Measurements from ENCODE around the gene FNDC3B.
A peak's percentile ranks its signal among the peaks of the same experiment; 100 is the strongest.
"Not testable (repeated sequence)": the region's sequence is repeated elsewhere in the genome, so short reads cannot be mapped to it uniquely, and the experiment has no call there.

The FNDC3B gene

DNA sequence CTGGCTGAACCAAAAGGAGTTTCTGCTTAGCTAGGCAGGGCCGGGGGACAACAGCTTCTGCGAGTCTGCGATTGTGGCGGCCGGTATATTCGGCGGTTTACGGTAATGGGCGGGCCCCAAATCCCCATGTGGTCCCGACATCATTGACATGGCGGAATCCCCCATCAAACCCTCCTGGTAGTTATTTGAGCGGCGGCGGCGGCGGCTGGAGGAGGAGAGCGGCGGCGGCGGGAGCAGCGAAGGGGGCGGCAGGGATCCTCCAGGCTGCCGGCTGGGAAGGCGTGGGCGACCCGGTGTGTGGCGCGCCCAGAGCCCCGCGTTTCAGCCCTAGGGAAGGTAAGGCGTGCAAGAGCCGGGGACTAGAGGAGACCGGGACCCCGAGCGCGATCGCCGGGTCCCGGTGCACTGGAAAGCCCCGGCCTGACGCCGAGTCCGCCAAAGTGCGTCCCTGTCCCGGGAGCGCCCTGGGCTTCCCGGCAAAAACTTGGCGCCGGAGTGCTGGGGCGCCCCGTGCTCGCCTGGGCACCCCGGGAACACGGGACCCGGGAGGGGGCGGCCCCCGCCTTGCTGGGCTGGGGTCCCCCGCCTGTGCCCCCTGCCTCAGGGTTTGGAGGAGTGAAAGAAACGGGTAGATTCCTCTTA lies at the start of gene FNDC3B:
TSS of gene FNDC3B (plus strand) at position 143 of the 642 bp plus-strand sequence. CDS start 72,902 bp downstream, outside the sequence.
- DNase-seq: peak; percentile 96

- not testable (repeated sequence) for DNase-seq
These were observed 49.1 kb upstream of the FNDC3B start for GRCh38 chr3:171990239-171990638.

DNA sequence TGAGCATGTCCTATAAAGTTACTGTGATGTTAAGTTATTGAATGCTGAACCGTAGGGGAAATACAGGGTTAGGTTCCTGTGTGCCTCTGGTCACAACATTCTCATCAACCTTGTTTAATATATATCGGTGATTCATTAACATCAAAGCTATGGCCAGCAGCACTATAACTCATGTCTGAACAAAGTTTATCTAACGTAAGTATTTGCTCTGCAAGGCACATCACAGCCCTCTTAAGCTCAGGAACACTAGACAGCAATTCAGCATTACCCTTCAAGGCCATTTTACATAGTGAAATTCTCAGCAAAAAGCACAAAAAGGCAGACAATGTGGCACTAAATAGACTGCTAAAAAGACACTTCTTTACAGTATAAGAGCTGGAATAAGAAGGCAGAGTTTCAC lies 48.2 kb upstream of the FNDC3B start:
- no peak for DNase-seq

DNA sequence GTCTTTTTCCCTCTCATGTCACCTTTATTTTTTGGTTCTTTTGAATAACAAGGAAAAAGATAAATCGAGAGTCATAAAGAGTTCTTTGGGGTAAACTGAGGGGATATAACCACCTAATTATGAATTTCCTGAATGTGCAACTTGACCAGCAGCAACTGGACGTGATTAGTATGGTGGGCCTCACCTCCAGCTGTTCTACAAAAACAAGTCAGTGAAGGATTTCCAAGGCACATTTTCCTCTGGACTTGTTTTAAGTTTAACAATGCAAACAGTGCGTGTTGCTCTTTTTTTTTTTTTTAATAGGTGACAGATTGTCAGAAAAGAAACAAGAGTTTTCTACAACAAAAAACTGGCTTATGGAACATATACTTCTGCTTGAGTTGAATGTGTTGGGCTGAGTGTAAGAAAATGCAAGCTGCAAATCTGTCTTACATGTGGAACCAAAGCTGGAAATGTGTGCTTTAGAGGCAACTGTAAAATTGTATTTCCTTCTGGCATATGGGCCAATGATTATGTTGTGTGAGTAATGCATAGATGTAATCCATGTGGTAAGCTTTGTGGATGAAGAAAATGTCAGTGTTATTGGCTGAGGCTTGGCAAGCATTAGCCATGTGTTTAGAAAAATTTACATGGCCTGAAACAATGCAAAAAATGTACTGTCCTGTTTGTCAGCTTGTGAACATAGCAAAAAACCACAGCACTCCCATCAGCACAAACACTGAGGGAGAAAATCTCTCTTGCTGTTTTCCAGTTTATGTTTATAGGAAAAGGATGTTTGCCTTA lies 44.5 kb upstream of the FNDC3B start:
- no peak for DNase-seq

- DNase-seq: no peak
These were observed 43.9 kb upstream of the FNDC3B start for GRCh38 chr3:171995486-171995885.

- no peak for DNase-seq
These were observed 43.1 kb upstream of the FNDC3B start for GRCh38 chr3:171996178-171996817.

DNA sequence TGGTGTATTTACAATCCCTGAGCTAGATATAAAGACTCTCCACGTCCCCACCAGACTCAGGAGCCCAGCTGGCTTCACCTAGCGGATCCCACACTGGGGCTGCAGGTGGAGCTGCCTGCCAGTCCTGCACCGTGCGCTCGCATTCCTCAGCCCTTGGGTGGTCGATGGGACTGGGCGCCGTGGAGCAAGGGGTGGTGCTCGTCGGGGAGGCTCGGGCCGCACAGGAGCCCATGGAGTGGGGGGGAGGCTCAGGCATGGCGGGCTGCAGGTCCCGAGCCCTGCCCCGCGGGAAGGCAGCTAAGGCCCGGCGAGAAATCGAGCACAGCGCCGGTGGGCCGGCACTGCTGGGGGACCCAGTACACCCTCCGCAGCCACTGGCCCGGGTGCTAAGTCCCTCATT lies 40.6 kb upstream of the FNDC3B start:
- DNase-seq: not testable (repeated sequence)

GRCh38 chr3:172001616-172002015 lies 37.8 kb upstream of the FNDC3B start:
- DNase-seq: not testable (repeated sequence)

- DNase-seq: no peak
These were observed 36.8 kb upstream of the FNDC3B start for GRCh38 chr3:172002512-172003078.

GRCh38 chr3:172003146-172003545 lies 36.2 kb upstream of the FNDC3B start:
- DNase-seq: no peak

DNA sequence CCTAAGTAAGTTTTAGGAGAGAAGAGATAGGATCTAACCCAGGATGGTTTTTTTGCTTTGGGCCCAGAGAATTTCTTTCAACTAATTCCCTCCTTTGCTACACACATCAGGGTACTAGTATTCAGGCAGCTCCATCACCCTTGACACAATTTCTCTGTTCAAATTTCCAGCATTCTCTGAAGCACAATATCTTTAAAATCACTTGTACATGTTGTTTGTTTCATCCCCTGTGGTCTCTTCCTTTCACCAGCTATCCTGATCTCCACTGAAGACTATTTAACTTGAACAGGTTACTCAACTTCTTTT lies 32.4 kb upstream of the FNDC3B start:
- DNase-seq: no peak

DNA sequence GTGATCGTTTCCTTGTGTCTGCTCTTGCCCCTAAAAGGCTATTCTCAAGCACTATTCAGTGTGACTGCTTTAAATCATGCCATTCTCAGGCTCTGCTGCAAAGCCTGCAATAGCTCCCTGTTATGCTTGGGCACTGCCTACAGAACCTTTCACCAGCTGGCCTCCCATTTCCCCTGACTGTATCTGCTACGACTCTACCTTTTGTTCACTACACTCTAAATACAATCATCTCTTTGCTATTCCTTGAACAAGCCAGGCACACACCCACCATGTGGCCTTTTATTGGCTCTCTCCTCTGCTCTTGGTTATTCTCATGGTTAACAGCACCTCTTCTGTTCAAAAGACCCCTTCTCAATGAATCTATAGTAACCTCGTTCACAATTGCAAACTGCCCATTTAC lies 29.6 kb upstream of the FNDC3B start:
- no peak for DNase-seq

DNA sequence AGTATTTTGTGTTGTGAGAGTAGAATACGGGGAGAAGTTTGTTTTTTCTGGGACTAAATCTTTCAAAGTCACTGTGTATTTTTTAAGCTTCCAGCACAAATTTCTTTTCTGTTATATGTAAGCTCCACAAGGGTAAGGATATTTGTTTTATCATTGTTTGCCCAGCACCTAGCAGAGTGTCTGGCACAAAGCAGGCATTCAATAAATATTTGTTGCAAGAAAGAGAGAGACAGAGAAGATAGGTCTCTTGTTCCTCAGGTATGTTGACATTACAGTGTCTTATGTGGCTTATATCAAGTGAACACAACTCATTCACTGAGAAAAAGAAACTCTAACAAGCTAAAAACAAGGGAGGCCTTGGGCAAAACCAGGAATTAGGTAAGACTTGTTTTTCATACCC lies 26.6 kb upstream of the FNDC3B start:
- no peak for DNase-seq

- DNase-seq: no peak
These were observed 25.2 kb upstream of the FNDC3B start for GRCh38 chr3:172014145-172014544.

DNA sequence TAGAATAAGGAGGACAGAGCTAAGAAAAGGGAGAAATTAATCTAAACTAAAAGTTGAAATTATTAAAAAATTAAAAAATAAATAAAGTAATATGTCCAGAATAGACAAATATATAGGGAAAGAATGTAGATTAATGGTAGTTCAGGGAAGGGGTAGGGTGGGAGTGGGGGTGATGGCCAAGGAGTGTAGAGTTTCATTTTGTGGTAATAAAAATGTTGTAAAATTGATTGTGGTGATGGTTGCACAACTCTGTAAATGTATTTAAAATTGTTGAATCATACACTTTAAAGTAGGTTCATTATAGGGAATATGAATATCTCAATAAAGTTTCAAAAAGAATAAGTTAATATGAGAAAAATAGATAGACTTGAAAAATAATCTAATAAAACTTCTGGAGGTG lies 21.0 kb upstream of the FNDC3B start:
- no peak for DNase-seq

DNA sequence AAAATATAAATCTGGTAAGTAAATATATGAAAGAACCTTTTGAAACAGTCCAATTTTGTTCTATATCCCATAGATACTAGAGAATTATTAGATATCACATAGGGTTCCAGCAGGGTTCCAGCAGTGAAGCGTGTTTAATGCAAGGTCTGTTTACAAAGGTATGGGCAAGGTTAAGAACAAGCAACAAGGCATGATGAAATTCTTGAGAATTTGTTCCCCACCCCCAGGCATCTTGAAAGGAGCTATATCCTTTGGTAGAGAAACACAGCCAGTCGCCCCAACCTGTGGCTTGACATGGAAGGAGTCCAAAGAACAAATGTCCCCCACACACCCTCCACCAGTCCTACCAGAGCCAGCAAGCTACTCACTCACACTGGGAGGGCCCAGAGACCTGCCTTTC lies 18.6 kb upstream of the FNDC3B start:
- DNase-seq: no peak

DNA sequence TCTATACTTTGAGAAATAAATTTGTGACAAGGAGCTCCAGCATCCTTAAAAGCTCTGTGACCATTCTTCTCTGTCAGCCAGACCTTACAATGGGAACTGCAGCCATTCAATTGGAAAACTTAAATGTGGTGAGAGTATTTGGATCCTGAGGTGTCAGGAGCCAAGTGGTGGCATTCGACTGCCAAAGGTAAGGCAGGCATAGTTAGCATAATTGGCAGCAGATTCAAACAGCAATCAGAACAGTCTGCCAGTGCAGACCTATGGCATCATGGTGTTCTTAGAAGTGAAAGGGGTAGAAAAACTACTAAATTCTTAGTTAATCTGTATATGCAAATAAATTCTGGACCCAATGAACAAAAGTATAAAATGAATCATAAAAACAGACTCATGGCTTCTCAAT lies 18.2 kb upstream of the FNDC3B start:
- no peak for DNase-seq

GRCh38 chr3:172021859-172022258 lies 17.5 kb upstream of the FNDC3B start:
- DNase-seq: no peak

DNA sequence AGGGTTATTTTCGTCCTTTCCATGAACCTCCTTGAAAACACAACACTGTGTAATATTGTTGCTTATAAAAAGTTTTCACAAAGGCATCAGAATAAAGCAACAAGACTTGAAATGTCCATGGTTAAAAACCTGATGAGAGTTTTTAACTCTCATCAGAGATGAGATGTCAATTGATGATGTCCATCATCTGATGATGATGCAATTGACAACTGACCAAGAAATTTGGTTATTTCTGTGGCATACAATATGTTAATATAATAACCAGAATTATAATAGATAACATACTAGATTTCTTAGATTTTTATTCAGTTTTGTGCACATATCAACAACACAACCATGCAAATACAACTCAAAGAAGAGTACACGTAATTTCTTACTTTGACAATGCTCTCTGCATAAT lies 15.5 kb upstream of the FNDC3B start:
- no peak for DNase-seq

DNA sequence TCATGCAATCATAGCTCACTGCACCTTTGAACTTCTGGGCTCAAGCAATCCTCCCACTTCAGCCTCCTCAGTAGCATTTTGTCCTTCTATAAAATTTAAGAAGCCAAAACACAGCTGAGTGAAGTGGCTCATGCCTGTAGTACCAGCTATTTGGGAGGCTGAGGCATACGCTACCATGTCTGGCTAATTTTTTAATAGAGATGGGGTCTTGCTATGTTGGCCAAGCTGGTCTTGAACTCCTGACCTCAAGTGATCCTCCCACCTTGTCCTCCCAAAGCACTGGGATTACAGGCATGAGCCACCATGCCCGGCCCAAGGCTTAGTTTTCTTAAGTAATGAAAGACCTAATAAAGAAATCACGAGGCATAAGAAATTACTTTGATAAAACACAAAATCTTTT lies 14.7 kb upstream of the FNDC3B start:
- DNase-seq: no peak

- no peak for DNase-seq
These were observed 9.8 kb upstream of the FNDC3B start for GRCh38 chr3:172029425-172030098.

DNA sequence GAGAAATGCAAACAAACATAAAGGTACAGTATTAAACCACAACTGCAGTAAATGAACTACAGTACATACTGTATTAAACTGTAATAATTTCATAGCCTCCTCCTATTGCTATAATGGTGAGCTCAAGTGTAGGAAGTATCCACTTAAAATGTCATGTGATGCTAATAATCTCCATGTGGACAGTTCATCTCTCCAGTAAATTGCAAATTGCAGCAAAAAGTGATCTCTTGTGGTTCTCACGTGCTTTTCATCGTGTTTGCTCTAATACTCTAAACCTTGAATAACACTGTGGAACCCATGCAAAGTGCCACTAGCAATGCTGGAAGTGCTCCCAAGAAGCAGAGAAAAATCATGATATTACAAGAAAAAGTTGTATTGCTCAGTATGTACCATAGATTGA lies 9.2 kb upstream of the FNDC3B start:
- no peak for DNase-seq

DNA sequence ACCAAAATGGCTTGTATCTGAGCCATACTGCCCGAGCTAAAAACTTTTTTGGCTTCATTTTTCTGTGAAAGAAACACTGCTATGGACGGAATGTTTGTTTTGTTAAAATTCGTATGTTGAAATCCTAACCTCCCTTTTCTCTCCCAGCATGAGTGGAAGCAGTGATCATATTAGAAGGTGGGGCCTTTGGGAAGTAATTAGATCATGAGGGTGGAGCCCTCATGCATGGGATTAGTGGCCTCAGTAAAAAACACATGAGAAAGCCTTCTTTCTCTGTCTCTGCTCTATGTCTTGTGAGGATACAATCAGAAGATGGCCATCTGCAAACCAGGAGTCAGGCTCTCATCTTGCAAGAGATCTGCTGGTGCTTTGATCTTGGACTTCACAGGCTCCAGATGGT lies 7.4 kb upstream of the FNDC3B start:
- no peak for DNase-seq

Data from activated CD8-positive, alpha-beta memory T cell treated with anti-CD3 and anti-CD28 coated beads for 24 hours (primary cell).